NCI-H82 treated with DMSO at 0.1 percent for 48 hours (cell line): Measurements from ENCODE around the gene EOMES.

ENCODE experiments used
- DNase-seq: peaks from one replicate; lab custom pipeline; 2025; ENCODE audit not compliant: unreplicated experiment; lab: John Stamatoyannopoulos, UW

Gene EOMES

GRCh38 chr3:27681249-27681748 lies 40.8 kb downstream of the EOMES start:
- peak; percentile 21 for DNase-seq

- no peak for DNase-seq
These were observed 41.4 kb downstream of the EOMES start for GRCh38 chr3:27680517-27681246.

GRCh38 chr3:27679691-27680090 lies 42.4 kb downstream of the EOMES start:
- no peak for DNase-seq

- DNase-seq: no peak
These were observed 43.9 kb downstream of the EOMES start for GRCh38 chr3:27678234-27678633.

GRCh38 chr3:27677565-27677964 lies 44.6 kb downstream of the EOMES start:
- DNase-seq: no peak

- no peak for DNase-seq
These were observed 46.8 kb downstream of the EOMES start for GRCh38 chr3:27675287-27675686.

- DNase-seq: no peak
These were observed 48.4 kb downstream of the EOMES start for GRCh38 chr3:27673701-27674100.

GRCh38 chr3:27671101-27671500 lies 51.0 kb downstream of the EOMES start:
- DNase-seq: no peak

GRCh38 chr3:27670619-27671018 lies 51.5 kb downstream of the EOMES start:
- no peak for DNase-seq

GRCh38 chr3:27669591-27669990 lies 52.5 kb downstream of the EOMES start:
- no peak for DNase-seq

- DNase-seq: no peak
These were observed 54.4 kb downstream of the EOMES start for GRCh38 chr3:27667751-27668150.

GRCh38 chr3:27666708-27667107 lies 55.4 kb downstream of the EOMES start:
- no peak for DNase-seq

GRCh38 chr3:27666272-27666671 lies 55.9 kb downstream of the EOMES start:
- no peak for DNase-seq
